ENCODE data around the gene TBC1D3B.
A peak's percentile ranks its signal among the peaks of the same experiment; 100 is the strongest.
"Not testable (repeated sequence)": the region's sequence is repeated elsewhere in the genome, so short reads cannot be mapped to it uniquely, and the experiment has no call there.

TBC1D3B gene

GRCh38 chr17:36188891-36189306 lies 12.5 kb upstream of the TBC1D3B start:
- Mint-ChIP-seq H3K4me3 (no peak overlapping the region), H3K27me3 (ENCODE audit: low read depth) (peaks cover 59% of the 10 kb centered on the region), H3K36me3 (ENCODE audit: low read depth) (no peaks in the 10 kb centered on the region), H3K9me3 (no peaks in the 10 kb centered on the region), H3K4me1 (peaks cover 7% of the 10 kb centered on the region), H3K27ac (no peak overlapping the region)
- TF ChIP-seq, protein P1, sequence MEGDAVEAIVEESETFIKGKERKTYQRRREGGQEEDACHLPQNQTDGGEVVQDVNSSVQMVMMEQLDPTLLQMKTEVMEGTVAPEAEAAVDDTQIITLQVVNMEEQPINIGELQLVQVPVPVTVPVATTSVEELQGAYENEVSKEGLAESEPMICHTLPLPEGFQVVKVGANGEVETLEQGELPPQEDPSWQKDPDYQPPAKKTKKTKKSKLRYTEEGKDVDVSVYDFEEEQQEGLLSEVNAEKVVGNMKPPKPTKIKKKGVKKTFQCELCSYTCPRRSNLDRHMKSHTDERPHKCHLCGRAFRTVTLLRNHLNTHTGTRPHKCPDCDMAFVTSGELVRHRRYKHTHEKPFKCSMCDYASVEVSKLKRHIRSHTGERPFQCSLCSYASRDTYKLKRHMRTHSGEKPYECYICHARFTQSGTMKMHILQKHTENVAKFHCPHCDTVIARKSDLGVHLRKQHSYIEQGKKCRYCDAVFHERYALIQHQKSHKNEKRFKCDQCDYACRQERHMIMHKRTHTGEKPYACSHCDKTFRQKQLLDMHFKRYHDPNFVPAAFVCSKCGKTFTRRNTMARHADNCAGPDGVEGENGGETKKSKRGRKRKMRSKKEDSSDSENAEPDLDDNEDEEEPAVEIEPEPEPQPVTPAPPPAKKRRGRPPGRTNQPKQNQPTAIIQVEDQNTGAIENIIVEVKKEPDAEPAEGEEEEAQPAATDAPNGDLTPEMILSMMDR (IDR thresholded peaks at IDR 0.05; ENCODE audit: unreplicated experiment in 3 of 3): no peak

- not testable (repeated sequence) for H3K27ac Mint-ChIP-seq; H3K4me1 Mint-ChIP-seq; H3K4me3 Mint-ChIP-seq; H3K36me3 Mint-ChIP-seq (ENCODE audit: low read depth); H3K9me3 Mint-ChIP-seq
- peaks cover 67% of the 10 kb centered on the region for H3K27me3 Mint-ChIP-seq (ENCODE audit: low read depth)
Observed at GRCh38 chr17:36187943-36188665, 11.7 kb upstream of the TBC1D3B start.

GRCh38 chr17:36186810-36187763 lies 10.7 kb upstream of the TBC1D3B start:
- H3K27ac Mint-ChIP-seq; H3K4me1 Mint-ChIP-seq; H3K36me3 Mint-ChIP-seq (ENCODE audit: low read depth); H3K9me3 Mint-ChIP-seq: not testable (repeated sequence)
- Mint-ChIP-seq H3K4me3 (peak overlapping the region in 1 of 3 experiments; percentile 8), H3K27me3 (ENCODE audit: low read depth) (peaks cover 65% of the 10 kb centered on the region)

DNA sequence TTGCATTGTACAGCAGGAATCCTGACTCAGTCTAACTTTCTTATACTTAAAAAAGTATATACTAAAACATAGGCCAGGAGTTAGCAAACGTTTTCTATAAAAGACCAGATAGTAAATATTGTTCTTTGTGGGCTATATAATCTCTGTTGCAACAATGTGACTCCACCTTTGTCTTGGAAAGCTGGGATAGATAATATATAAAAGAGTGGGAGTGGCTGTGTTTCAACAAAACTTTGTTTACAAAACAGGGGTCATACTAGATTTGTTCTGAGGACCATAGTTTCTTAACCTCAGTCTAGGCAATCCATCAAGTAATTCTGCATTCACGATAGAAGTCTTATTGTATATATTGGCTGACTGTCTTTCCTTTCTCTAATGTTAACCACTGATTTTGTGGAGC lies 9.0 kb upstream of the TBC1D3B start:
- Mint-ChIP-seq H3K9me3 (no peaks in the 10 kb centered on the region), H3K4me1 (no peaks in the 10 kb centered on the region), H3K27me3 (ENCODE audit: low read depth) (peaks cover 80% of the 10 kb centered on the region), H3K27ac (no peak overlapping the region), H3K36me3 (ENCODE audit: low read depth) (no peaks in the 10 kb centered on the region), H3K4me3 (peak overlapping the region; percentile 6 to 7 (median 7))
- TF ChIP-seq, protein P1 (IDR thresholded peaks at IDR 0.05; ENCODE audit: unreplicated experiment in 3 of 3): no peak

- H3K36me3 Mint-ChIP-seq (ENCODE audit: low read depth): no peaks in the 10 kb centered on the region
- H3K4me3 Mint-ChIP-seq: peak overlapping the region; percentile 71 to 84 (median 77)
Observed at GRCh38 chr17:36184023-36184765, 7.8 kb upstream of the TBC1D3B start.

More at GRCh38 chr17:36184023-36184765, 7.8 kb upstream of the TBC1D3B start:
- H3K27me3 Mint-ChIP-seq (ENCODE audit: low read depth): peaks cover 83% of the 10 kb centered on the region
- no peaks in the 10 kb centered on the region for H3K4me1 Mint-ChIP-seq
- peak overlapping the region in 1 of 3 experiments; percentile 3 for H3K27ac Mint-ChIP-seq
- TF ChIP-seq, protein P1 (IDR thresholded peaks at IDR 0.05; ENCODE audit: unreplicated experiment in 3 of 3): no peak
- H3K9me3 Mint-ChIP-seq: no peaks in the 10 kb centered on the region
